DOHH2 (cell line): ENCODE data around the gene ARL4C.

ENCODE experiments used
- H3F3A ChIP-seq: fragments of 200-600 bp; sonication (generic), shearing (Covaris generic); 2 replicates; pipeline ENCODE4 v1.6.0; 2016; ENCODE audit warnings: antibody characterized with exemption, mild to moderate bottlenecking; ENCODE audit not compliant: control insufficient read depth, insufficient read depth
- H3K27ac ChIP-seq: fragments of 200-600 bp; sonication (generic); 2 replicates; pipeline ENCODE4 v1.5.1; 2014; ENCODE audit warnings: low read depth, mild to moderate bottlenecking, low read length, moderate library complexity
- H3K27me3 ChIP-seq: fragments of 200-600 bp; sonication (generic); 2 replicates; pipeline ENCODE4 v1.6.1; 2014; ENCODE audit warnings: mild to moderate bottlenecking, low read length, mixed read lengths; ENCODE audit not compliant: control insufficient read depth
- H3K36me3 ChIP-seq: fragments of 200-600 bp; sonication (generic); 2 replicates; pipeline ENCODE4 v1.6.1; 2014; ENCODE audit warnings: mild to moderate bottlenecking, low read length, moderate library complexity, mixed read lengths; ENCODE audit not compliant: control insufficient read depth
- H3K4me1 ChIP-seq: fragments of 200-600 bp; sonication (generic); 2 replicates; pipeline ENCODE4 v1.6.1; 2014; ENCODE audit warnings: mild to moderate bottlenecking, low read length, mixed read lengths; ENCODE audit not compliant: control insufficient read depth
- H3K4me2 ChIP-seq: fragments of 200-600 bp; sonication (generic); 2 replicates; pipeline ENCODE4 v1.6.0; 2014; ENCODE audit warnings: mild to moderate bottlenecking, low read length, moderate library complexity
- H3K4me3 ChIP-seq: fragments of 200-600 bp; sonication (generic); 2 replicates; pipeline ENCODE4 v1.5.1; 2014; ENCODE audit warnings: mild to moderate bottlenecking, low read length, mixed read lengths
- H3K79me2 ChIP-seq: fragments of 200-600 bp; sonication (generic); 2 replicates; pipeline ENCODE4 v1.6.1; 2014; ENCODE audit warnings: mild to moderate bottlenecking, low read length, mixed read lengths; ENCODE audit not compliant: control insufficient read depth
- H3K9me2 ChIP-seq: fragments of 200-600 bp; sonication (generic); replicated peaks from 2 replicates; pipeline ENCODE4 v1.6.1; 2014; ENCODE audit warnings: mild to moderate bottlenecking, low read length, mixed read lengths; ENCODE audit not compliant: control insufficient read depth
- H3K9me3 ChIP-seq: fragments of 200-600 bp; sonication (generic); 2 replicates; pipeline ENCODE4 v1.6.1; 2014; ENCODE audit warnings: antibody characterized with exemption, low read length, mixed read lengths; ENCODE audit not compliant: control insufficient read depth, insufficient read depth
- H4K20me1 ChIP-seq: fragments of 200-600 bp; sonication (generic); 2 replicates; pipeline ENCODE4 v1.6.0; 2014; ENCODE audit warnings: low read depth, mild to moderate bottlenecking, antibody characterized with exemption, low read length, moderate library complexity; ENCODE audit not compliant: control insufficient read depth, insufficient read depth
- EZH2phosphoT487 ChIP-seq: fragments of 200-600 bp; sonication (generic); IDR thresholded peaks from 2 replicates; pipeline ENCODE4 v1.6.1; 2017; ENCODE audit warnings: borderline replicate concordance, mild to moderate bottlenecking, antibody characterized with exemption, low read length, moderate library complexity, mixed read lengths
- TF ChIP-seq, protein P1 (sequence below): fragments of 200-600 bp; sonication (generic); IDR thresholded peaks from one replicate; pipeline ENCODE4 v1.5.1; 2014; ENCODE audit warnings: antibody characterized with exemption, mild to moderate bottlenecking, low read depth, low read length; ENCODE audit not compliant: poor library complexity, severe bottlenecking

Gene ARL4C

GRCh38 chr2:234468503-234468902, 28.4 kb downstream of the ARL4C start:
- no peaks in the 10 kb centered on the region for H3K27me3 ChIP-seq
- no peaks in the 10 kb centered on the region for H3F3A ChIP-seq
- H3K27ac ChIP-seq = no peak overlapping the region
- no peaks in the 10 kb centered on the region for H3K4me1 ChIP-seq
- no peaks in the 10 kb centered on the region for H3K9me3 ChIP-seq
- no peaks in the 10 kb centered on the region for H3K36me3 ChIP-seq
- no peaks in the 10 kb centered on the region for H3K9me2 ChIP-seq
- no peaks in the 10 kb centered on the region for H3K79me2 ChIP-seq
- TF ChIP-seq, protein P1, sequence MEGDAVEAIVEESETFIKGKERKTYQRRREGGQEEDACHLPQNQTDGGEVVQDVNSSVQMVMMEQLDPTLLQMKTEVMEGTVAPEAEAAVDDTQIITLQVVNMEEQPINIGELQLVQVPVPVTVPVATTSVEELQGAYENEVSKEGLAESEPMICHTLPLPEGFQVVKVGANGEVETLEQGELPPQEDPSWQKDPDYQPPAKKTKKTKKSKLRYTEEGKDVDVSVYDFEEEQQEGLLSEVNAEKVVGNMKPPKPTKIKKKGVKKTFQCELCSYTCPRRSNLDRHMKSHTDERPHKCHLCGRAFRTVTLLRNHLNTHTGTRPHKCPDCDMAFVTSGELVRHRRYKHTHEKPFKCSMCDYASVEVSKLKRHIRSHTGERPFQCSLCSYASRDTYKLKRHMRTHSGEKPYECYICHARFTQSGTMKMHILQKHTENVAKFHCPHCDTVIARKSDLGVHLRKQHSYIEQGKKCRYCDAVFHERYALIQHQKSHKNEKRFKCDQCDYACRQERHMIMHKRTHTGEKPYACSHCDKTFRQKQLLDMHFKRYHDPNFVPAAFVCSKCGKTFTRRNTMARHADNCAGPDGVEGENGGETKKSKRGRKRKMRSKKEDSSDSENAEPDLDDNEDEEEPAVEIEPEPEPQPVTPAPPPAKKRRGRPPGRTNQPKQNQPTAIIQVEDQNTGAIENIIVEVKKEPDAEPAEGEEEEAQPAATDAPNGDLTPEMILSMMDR = no peak
- no peak for TF ChIP-seq EZH2phosphoT487
- H3K4me2 ChIP-seq = no peak overlapping the region
- no peaks in the 10 kb centered on the region for H4K20me1 ChIP-seq
- H3K4me3 ChIP-seq = no peak overlapping the region

DNA sequence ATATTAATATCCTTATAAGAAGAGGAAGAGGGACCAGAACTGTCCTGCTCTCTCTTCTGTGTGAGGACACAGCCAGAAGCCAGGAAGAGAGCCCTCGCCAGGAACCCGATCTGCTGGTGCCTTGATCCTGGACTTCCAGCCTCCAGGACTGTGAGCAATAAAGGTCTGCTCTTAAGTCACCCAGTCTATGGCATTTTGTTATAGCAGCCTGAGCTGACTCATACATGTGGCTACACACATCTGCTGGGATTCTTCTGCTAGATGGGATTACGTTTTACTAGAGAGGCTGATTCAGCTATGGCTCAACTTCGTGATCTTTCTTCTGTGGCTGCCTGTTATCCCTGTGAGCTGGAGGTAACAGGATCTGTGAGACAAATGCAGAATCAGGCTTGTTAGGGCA, 29.6 kb downstream of the ARL4C start:
- Histone ChIP-seq H3K9me3 (no peaks in the 10 kb centered on the region), H3K4me1 (no peaks in the 10 kb centered on the region), H3K9me2 (no peaks in the 10 kb centered on the region), H3K36me3 (no peaks in the 10 kb centered on the region), H3F3A (no peaks in the 10 kb centered on the region), H3K27ac (no peak overlapping the region), H4K20me1 (no peaks in the 10 kb centered on the region), H3K4me3 (no peak overlapping the region), H3K27me3 (no peaks in the 10 kb centered on the region), H3K79me2 (no peaks in the 10 kb centered on the region), H3K4me2 (no peak overlapping the region)
- TF ChIP-seq, protein P1 = no peak
- TF ChIP-seq EZH2phosphoT487 = no peak

DNA sequence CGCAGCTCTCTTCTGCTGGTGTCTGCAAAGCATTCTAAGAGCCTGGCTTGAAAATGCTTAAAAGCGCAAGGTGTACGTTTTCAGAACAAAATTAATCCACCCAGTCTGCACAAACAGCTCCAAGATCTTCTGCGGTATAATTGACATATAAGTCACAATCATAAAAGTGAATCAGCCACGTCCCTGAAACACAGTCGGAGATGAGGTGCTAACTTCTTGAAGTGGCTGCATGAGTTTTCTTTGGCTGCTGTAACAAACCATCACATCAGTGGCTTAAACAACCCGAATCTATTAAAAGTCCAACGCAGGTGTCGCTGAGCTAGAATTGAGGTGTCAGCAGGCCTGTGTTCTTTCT, 32.6 kb downstream of the ARL4C start:
- H3K4me2 ChIP-seq = no peak overlapping the region
- H3F3A ChIP-seq = no peaks in the 10 kb centered on the region
- no peaks in the 10 kb centered on the region for H3K27me3 ChIP-seq
- H4K20me1 ChIP-seq = no peaks in the 10 kb centered on the region
- H3K36me3 ChIP-seq = no peaks in the 10 kb centered on the region
- no peaks in the 10 kb centered on the region for H3K9me2 ChIP-seq
- H3K4me3 ChIP-seq = no peak overlapping the region
- no peak overlapping the region for H3K27ac ChIP-seq
- no peaks in the 10 kb centered on the region for H3K4me1 ChIP-seq
- no peaks in the 10 kb centered on the region for H3K79me2 ChIP-seq
- H3K9me3 ChIP-seq = no peaks in the 10 kb centered on the region
- TF ChIP-seq EZH2phosphoT487 = no peak
- TF ChIP-seq, protein P1 = no peak
